AG09319 (cell line): Measurements from ENCODE around the gene HCRTR2.

ENCODE experiments used
- DNase-seq: peaks from one replicate; pipeline ENCODE4 v3.0.0-alpha.2; 2010; ENCODE audit warnings: low read depth; ENCODE audit errors: extremely low read depth
- TF ChIP-seq, protein P1 (sequence below): IDR thresholded peaks from 2 replicates; pipeline ENCODE4 v1.5.1; 2011; ENCODE audit warnings: low read depth, mild to moderate bottlenecking, inconsistent platforms, low read length, moderate library complexity

Gene HCRTR2

DNA sequence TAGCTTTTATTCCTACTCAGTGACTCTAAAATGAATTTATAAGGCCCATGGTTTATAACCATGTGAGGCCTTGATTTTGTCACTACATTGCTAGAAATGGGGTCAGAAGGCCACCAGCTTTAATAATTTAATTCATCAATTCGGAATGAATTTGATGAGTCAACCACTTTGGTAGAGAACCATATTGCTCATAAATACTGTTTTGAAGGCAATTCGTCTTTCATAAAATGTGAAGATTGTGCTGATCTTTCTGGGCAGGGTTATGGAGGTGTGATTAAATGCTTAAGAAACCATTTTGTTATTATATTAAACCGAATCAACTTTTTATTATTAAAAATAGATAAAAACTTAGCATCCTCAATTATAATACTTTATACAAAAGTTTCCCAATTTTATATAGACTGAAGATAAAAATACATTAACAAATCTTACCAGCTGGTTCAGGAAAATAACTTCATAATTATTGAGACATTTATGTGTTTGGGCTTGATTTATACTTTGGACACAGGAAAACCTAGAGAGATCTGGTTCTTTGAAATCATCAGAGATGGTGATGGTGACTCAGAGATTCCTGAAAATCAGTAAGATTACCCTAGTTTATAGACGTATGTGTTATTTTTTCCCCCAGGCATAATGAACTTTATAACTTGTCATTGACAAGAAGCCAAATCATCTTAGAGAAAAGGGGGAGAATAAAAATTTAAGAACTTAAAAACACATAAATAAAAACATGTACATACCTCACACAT is 10.6 kb downstream of the HCRTR2 start:
- TF ChIP-seq, protein P1, sequence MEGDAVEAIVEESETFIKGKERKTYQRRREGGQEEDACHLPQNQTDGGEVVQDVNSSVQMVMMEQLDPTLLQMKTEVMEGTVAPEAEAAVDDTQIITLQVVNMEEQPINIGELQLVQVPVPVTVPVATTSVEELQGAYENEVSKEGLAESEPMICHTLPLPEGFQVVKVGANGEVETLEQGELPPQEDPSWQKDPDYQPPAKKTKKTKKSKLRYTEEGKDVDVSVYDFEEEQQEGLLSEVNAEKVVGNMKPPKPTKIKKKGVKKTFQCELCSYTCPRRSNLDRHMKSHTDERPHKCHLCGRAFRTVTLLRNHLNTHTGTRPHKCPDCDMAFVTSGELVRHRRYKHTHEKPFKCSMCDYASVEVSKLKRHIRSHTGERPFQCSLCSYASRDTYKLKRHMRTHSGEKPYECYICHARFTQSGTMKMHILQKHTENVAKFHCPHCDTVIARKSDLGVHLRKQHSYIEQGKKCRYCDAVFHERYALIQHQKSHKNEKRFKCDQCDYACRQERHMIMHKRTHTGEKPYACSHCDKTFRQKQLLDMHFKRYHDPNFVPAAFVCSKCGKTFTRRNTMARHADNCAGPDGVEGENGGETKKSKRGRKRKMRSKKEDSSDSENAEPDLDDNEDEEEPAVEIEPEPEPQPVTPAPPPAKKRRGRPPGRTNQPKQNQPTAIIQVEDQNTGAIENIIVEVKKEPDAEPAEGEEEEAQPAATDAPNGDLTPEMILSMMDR = no peak
- DNase-seq = no peak

DNA sequence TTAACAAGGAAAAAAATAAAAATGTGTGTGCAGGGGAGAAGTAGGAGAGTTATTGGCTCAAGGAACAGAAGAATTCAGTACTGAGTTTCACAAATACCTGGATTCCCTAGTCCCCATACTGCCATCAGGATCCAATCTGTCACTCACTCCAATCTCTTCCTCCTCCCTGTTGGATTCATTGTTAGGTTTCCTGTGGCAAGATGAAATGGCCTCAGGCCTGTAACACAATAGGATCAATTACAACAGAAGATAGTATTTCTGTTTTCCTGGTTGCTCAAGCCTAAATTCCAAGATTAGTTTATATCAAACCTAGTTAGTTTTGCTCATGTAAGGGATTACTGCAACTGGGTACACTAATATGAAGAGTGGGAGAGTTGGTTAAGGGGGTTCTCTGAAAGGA is 24.4 kb downstream of the HCRTR2 start:
- TF ChIP-seq, protein P1 = no peak
- no peak for DNase-seq

DNA sequence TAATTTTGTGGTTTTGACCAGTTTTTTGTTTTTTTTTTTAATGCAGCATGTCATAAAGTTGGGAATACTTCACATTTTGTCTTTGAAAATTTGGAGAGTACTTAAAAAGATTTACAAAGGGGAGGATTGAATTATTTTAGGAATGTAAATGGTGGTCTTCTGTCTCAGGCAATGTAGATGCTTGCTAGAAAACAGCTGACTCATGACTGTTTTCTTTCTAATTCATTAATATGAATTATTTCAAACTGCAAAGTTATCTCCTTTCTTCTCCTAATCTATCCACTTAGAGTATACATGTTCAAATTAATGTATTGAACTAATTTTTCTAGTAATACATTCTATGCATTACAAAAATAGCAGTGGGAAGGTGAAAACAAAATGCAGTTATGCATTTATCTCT is 24.9 kb downstream of the HCRTR2 start:
- TF ChIP-seq, protein P1 = no peak

DNA sequence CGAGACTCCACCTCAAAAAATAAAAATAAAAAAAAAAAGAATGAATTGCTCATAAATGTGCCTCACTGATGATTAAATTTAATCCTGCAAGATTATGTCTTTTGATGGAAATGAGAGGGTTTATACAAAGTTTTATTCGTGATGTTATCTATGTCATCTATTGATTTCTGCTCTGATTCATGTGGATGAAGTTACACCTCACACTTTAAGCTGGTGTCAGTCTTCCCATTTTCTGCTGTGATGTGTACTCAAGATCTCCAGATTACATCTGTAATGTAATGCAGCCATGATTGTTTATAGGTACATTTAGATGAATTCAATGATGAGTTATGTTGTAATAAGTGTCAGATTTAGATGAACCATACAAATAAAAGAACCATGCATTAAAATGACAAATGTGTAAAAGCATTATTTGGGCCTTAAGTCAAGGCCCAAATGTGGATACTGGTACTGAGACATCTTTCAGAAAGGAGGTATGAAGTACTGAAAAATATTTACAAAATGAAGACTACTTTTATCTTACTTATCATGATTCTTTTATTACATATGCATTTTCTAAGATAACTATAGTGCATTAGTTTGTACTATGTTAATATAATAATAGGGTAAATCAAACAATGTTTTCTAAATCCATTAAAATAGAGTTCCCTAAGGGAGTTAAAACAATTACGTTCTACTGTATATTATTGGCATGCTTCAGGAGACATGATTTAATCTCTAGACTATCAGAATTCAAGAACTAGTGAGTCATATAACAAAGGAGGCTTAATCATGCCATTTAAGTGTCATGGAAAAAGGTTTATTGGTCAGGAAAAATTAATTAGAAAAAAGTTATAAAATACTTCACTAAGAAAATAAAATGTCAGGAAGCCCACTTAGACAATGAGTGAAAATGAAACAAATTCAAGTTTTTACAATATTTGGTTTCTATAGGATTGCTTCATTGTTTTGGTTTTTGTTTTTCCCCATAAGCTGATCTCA is 34.5 kb downstream of the HCRTR2 start:
- DNase-seq = no peak
- TF ChIP-seq, protein P1 = no peak

More for the DNA sequence above, 24.9 kb downstream of the HCRTR2 start:
- DNase-seq = no peak

DNA sequence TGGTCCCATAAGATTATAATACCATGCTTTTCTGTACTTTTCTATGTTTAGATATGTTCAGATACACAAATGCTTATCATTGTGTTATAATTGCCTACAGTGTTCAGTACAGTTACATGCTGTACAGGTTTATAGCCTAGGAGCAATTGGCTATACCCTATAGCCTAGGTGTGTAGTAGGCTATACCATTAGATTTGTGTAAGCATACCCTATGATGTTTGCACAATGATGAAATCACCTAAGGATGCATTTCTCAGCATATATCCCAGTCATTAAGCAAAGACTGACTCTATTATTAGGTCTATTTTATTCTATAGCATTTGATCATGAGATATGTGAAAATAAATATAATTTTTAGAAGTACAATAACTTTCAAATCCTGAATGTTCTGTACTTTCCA is 36.6 kb downstream of the HCRTR2 start:
- TF ChIP-seq, protein P1 = no peak
- no peak for DNase-seq

DNA sequence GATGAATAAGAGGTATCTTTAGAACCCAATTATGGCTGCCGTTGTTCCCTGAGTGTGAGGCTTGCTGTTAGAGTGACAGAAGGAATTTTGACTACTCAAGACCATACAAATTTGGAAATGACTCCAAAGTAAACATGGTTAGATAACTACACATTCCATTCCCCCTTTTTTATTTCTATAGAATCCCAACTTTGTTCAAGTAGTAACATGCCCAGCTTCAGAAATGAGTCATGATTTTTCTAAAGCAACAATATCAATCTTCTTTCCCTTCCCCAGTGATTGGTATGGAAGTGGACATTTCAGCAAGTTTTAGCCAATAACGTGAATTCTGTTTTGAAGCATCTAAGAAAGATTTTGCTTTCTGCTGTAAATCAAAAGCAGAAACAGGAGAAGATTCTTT is 37.8 kb downstream of the HCRTR2 start:
- TF ChIP-seq, protein P1 = no peak
- DNase-seq = no peak

DNA sequence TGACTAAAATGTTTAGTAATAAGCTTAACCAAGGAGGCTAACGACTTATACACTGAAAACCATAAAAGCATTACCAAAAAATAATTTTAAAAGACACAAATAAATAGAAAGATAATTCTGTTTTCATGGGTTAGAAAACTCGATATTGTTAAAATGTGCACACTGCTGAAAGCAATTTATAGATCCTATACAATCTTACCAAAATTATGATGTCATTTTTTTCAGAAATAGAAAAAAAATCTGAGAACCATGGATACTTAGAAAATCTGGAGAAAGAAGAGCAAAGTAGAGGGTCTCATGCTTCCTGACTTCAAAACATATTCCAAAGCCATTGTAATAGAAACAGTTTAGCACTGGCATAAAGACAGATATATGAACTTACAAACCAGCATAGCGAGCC is 46.6 kb downstream of the HCRTR2 start:
- DNase-seq = no peak
- TF ChIP-seq, protein P1 = no peak
